ENCODE measurements around the gene LGALSL.

GRCh38 chr2:64462171-64462570 lies 8.2 kb downstream of the LGALSL start:
- TF ChIP-seq POLR2AphosphoS5 (IDR thresholded peaks at IDR 0.05) (no peak), POLR2A (IDR thresholded peaks at IDR 0.05) (no peak)
- TF ChIP-seq, protein P1, sequence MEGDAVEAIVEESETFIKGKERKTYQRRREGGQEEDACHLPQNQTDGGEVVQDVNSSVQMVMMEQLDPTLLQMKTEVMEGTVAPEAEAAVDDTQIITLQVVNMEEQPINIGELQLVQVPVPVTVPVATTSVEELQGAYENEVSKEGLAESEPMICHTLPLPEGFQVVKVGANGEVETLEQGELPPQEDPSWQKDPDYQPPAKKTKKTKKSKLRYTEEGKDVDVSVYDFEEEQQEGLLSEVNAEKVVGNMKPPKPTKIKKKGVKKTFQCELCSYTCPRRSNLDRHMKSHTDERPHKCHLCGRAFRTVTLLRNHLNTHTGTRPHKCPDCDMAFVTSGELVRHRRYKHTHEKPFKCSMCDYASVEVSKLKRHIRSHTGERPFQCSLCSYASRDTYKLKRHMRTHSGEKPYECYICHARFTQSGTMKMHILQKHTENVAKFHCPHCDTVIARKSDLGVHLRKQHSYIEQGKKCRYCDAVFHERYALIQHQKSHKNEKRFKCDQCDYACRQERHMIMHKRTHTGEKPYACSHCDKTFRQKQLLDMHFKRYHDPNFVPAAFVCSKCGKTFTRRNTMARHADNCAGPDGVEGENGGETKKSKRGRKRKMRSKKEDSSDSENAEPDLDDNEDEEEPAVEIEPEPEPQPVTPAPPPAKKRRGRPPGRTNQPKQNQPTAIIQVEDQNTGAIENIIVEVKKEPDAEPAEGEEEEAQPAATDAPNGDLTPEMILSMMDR (IDR thresholded peaks at IDR 0.05): no peak
